GM19395 (cell line): ENCODE data around the gene ALMS1.
"Not testable (repeated sequence)": the region's sequence is repeated elsewhere in the genome, so short reads cannot be mapped to it uniquely, and the experiment has no call there.

ENCODE experiments used
- ATAC-seq: cut with Tn5 transposase; IDR thresholded peaks from one replicate; pipeline ENCODE4 v1.9.1; 2021; ENCODE audit warnings: mild to moderate bottlenecking, moderate library complexity; ENCODE audit not compliant: unreplicated experiment

The ALMS1 gene

DNA sequence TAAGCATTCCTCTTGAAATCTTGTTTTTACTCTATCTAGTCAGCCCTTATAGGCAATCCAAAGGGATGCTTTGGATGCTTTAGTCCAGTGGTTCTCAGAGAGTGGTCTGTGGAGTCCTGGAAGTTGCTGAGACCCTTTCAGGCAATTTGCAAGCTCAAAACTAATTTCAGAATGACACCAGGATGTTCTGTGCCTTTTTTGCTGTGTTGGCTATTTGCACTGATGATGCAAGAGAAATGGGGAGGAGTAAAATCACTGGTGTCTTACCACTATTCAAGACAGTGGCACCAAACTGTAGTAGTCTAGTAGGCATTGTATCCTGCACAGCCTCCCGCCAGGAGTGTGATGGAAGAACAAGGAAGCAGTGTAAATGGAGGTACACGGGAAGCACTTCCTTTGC lies 219.0 kb downstream of the ALMS1 start:
- ATAC-seq = not testable (repeated sequence)

DNA sequence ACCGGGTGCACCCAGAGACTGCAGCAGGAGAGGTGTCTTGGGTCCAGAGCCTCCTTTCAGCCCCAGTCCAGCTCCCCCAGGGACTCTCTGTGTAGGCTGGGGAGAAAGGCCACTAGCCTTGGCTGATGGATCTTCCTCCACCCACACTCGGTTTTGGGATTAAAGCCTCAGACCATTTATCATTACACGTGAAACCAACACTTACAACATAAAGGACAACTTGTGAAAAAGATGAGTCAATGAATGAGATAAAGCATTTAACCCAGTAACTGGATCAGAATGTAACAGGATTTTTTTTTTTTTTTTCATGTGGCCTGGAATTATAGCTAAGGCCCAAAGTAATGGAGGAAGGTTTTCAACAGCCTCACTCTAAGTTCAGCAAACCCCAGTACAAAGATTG lies 224.5 kb downstream of the ALMS1 start:
- ATAC-seq = no peak

DNA sequence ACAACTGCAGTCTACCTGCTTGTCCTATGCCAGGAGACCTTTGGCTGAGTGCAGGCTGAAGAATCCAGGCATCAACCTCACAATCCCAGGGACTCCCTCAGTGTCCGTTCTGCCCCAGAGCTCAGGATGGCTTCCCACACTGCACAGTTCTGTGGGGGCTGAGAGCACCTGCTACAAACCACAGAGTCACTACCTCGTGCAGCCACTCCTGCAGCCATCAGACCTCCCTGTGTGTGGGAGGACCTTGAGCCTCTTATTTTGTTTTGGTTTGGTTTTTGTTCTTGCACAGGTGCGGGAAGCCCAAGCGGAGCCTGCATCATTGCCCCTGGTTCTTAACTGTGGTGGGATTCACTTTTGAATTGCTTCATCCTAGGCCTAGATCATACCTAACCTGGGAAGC lies 225.6 kb downstream of the ALMS1 start:
- no peak for ATAC-seq

DNA sequence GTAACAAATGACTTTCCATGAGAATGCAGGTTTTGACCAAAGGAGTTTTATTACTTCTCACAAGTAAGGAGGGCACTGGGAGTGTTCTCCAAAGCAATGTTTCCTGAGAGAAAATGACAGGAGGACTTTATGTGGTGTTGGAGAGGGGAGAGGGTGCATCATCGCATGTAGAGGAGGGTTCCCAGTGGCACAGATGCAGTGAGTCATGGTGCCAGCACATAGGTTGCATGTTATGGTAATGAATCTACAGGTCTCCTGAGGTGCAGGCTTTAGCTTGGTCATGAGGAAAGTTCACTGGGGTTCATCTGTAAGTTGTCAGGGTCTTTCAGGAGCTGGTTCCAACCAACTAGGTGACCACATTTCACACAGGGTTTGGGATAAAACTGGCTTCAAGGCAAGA lies 226.2 kb downstream of the ALMS1 start:
- ATAC-seq = no peak

DNA sequence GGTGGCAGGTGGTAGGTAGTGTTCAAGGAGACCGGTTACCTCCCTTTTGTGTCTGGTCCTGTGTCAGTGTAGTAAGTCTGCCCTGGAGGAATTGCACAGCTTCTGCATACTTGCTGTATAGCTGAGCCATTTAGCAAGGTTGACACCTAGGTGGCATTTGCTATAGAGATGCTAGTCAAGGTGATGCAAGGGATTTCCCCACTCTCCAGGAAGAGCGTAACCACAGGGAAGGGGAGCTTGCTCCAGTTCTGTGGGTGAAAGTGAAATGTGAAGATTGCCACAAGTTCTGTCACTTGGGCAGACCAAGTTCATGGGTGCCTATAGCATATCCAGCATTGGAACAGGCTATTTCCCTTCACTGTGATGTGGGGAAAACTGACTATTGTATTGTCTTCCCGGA lies 228.5 kb downstream of the ALMS1 start:
- no peak for ATAC-seq

DNA sequence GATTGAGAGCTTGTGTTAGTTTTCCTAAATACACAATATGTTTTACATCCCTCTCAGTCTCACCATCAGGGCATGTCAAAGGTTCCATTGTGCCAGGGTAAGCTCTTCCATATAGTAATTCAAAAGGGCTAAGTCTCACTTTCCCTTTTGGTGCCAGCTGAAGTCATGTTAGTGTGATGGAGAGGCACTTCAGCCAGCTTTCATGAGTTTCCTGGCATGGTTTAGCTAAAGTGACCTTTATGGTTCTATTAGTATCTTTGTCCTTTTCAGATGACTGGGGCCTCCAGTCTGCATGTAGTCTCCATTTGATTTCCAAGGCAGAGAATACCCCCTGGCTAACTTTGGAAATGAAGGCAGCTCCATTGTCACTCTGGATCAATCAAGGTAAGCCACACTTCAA lies 229.4 kb downstream of the ALMS1 start:
- ATAC-seq = no peak

DNA sequence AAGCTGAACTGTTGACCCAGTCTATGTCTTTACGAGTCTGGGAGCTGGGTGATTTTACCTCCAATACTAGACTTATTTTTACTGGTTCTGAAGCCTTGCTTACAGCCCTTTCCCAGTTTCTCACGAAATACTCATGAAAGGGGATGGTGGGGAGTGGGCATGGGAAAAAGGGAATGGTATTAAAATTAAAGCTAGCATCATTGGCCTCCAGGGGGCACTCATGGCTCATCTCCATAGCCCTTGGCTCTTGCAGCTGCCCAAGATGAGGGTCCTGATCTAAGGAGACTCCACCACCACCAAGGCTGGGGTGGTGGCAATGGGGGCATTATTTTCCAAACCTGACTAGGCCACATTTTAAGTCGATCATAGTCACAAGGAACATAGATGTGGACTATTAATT lies 234.3 kb downstream of the ALMS1 start:
- ATAC-seq = not testable (repeated sequence)

DNA sequence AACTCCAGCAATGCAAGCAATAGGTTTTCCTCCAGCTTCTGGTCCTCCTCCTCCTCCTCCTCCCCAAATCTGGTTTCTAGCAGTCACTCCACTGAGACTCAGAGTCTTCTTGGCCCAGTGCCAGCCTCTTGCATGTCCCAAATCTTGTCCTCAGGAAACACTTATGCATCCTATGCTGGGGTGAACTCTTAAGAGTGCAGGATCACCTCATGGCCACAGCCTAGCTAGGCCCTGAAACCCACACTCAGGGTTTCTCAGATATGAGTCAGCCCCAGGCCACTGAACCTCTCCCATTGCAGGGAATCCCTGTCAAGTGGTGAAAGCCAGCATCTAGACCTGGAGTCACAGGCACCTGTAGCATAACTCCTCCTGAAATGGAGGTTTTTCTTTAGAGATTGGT lies 238.4 kb downstream of the ALMS1 start:
- ATAC-seq = not testable (repeated sequence)

DNA sequence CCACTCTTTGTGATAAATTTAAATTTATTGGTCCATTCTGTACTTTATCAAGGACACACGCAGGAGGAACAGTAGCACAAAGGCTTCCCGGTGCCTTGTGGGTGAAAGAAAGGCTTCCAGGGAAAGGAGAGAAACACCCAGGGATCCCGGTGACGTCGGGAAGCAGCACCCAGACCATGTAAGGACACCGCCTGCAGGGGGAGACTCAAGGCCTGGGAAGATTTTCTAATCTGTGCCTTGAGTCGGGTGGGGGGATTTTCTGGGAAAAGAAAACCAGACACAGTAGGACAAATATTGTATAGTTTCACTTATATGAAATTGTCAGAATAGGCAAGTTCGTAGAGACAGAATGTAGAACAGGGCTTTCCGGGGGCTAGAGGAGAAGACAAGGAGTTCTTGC lies 239.0 kb downstream of the ALMS1 start:
- ATAC-seq = not testable (repeated sequence)

DNA sequence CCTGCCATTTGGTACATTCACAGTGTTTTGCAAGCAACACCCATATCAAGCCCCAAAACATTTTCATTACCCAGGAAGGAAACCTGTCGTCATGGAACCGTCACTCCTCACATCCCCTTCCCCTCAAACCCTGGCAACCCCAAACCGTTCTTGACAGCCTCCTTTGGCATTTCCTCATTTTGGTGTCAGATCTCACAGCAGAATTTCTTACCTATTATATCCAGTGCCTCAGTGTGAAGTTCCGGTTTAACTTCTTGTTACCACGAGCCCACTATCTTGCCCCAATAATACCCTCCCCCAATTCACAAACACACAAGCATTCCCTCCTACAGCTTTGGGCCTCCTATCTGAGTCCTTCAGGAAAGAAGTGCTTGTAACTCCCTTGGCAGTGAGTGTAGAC lies 240.6 kb downstream of the ALMS1 start:
- not testable (repeated sequence) for ATAC-seq

DNA sequence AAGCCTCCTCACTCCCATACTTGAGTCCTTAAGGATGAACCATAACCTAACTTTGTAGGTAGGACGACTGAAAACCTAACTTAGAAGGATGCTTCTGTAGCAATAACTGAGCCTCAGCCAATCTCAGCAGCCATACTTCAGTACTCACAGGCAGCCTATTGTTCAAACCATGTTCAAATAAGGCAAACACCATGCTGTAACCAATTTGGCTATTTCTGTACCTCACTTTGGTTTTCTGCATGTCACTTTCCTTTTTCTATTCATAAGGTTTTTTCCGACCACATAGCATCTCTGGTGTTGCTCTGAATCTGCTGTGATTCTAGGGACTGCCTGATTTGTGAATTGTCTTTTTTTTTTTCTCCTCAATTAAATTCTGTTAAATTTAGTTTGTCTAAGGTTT lies 242.9 kb downstream of the ALMS1 start:
- peak; percentile 69 for ATAC-seq

DNA sequence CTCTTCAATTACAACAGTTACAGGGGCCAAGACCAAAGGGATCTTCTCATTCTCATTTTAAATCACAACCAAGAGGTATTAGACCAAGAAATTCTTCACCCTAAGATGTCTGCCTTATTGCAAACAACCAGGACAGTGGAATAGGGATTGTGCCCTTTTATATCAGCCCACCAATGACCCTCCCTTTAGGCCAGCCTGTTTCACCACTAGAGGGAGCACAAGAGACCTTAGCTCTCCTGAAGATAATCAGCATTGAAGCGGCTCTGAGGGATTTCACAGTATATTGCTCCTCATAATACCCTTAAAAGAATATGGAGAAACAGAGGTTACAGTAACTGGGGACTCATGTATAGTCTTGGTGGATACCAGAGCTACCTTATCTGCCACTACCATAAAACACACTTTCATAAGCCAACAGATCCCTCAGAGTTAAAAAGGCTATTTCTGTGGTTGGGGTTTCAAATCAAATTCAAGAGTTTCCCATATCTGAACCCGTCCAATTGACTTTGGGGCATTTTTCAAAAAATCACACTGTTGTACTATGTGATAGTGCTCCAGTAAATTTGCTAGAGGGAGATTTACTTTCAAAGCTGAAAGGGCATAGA lies 245.1 kb downstream of the ALMS1 start:
- ATAC-seq = not testable (repeated sequence)

DNA sequence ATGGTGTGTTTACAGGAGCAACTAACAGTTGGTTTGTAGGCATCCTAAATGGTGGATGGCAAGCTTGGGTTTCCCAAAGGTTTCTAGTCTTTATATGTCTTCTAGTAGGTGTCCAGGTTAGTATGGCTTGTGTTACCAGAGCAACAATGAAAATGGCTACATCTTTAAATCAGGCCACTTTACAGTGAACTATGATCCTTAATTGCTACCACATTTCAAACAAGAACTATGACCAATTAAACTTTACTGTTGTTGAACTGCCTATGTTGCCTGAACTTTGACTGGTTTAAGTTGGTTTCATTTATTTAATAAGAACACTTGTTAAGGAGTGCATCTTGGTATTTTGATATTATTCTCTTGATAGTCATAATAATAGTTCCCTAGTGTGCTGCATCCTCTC lies 251.3 kb downstream of the ALMS1 start:
- ATAC-seq = not testable (repeated sequence)

DNA sequence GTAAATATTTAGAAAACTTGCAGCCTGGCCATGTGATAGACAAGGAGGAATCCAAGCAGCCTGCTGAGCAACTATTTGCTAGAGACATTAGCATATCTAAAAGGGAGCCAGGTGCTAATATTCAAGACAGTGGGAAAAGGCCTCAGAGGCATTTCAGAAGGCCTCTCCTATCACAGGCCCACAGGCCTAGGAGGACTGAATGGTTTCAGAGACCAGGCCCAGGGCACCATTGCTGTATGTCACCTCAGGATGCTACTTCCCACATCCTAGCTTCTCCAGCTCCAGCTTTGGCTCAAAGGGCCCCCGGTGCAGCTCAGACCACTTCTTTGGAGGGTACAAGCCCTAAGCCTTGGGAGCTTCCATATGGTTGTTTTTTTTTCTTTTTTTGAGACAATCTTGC lies 252.8 kb downstream of the ALMS1 start:
- ATAC-seq = no peak

DNA sequence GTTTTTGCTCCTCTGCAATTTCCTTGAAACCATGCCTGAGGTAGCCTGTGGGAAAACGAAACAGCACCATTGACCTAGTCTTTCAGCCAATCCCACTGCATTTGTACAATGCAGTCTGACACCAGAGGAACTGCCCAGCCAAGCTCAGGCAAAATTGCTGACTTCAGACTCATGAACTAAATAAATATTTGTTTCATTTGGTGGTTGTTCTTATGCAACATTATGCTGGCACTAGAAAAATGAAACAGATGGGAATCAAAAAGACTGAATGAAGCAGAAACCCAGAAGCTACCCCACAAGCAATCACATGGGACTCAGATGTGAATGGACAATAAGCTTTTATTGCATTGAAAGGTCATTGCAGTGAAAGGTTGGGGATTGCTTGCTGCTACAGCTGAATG lies 254.9 kb downstream of the ALMS1 start:
- ATAC-seq = no peak

DNA sequence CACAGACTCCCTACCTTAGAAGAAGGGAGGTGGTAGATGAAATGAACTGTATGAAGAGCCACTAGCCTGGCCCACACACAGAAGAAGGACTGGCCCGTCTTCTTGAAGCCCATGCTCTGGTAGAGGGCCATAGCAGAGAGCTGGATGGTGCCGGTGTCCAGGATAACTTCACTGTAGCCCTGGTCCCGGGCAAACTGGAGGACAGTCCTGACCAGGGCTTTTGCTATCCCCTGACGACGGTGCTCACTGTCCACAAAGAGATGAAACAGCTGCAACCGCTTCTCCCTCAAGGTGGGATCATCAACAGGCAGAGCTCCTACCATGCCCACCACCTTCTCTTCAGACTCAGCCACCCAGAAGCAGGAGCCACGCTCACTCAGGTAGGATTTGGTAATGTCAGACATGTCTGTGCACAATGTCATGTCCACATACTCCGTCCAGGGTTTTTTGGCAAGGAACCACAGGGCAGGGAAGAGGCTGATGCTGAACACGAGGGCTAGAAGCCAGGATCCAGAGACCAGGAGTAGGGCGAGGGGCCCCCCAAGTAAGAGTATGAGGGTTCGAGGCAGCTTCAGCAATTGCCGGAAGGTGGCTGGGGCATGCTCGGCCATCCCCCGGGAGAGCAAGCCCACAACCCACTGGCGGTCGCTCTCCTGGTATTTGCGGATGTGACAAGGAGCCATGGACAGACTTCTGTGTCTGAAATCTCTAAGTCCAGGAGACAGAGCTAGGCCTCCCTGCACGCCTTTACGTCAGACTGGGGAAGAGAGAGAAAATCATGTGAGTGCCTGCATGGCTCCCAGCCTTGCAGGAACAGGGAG lies 255.5 kb downstream of the ALMS1 start:
- no peak for ATAC-seq

DNA sequence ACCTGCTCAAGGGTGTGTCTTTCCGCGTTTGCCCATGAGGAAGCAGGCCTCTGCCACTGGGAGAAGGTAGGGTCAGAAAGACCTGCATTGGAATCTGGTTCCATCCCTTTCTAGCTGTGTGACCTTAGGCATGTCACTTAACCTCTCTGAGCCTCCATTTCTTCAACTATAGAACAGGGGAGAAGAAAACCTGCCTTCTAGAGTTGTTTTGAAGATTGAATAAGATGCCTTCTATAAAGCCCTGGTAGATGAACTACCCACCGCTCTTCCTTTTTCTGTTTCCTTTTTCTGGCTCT lies 256.1 kb downstream of the ALMS1 start:
- ATAC-seq = no peak

DNA sequence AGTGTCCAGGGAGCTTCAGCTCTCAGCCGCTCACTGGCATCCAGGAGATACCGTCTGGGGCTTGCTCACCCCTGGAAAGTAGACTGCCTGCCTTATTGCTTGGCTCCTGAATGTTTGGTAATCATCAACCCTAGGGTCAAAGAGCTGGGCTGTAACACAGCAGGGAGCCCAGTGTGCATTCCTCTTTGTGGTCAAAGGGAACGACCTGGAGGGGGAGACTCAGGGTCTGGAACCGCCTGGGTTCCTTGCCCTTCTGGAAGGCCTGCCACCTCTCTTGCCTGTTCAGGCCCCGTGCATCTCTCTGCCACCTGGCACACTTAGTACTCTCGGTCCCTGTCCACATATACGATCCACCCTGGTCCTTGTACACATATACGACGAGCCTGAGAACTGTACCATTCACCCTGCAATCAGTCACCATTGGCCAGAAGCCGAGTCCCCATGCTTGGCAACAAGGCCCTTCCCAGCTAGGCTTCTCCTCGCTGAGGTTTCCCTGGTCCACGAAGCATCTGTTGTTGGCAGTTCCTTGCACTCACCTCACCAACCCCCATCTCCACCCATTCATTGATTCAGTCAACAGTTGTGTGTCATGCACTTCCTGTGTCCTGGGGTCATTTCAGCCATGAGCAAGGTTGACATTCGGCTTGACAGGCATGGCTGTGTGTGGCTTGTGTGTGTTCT lies 256.8 kb downstream of the ALMS1 start, which contains the start of gene NAT8:
Gene NAT8 (minus strand): TSS at position 85 of the 681 bp plus-strand sequence. CDS start 794 bp downstream, outside the sequence.
- no peak for ATAC-seq

DNA sequence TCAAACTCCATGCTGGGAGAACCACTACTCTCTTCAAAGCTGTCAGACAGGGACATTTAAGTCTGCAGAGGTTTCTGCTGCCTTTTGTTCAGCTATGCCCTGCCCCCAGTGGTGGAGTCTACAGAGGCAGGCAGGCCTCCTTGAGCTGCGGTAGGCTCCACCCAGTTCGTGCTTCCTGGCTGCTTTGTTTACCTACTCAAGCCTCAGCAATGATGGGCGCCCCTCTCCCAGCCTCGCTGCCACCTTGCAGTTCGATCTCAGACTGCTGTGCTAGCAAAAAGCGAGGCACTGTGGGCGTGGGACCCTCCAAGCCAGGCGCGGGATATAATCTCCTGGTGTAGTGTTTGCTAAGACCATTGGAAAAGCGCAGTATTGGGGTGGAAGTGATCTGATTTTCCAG lies 262.1 kb downstream of the ALMS1 start:
- not testable (repeated sequence) for ATAC-seq

DNA sequence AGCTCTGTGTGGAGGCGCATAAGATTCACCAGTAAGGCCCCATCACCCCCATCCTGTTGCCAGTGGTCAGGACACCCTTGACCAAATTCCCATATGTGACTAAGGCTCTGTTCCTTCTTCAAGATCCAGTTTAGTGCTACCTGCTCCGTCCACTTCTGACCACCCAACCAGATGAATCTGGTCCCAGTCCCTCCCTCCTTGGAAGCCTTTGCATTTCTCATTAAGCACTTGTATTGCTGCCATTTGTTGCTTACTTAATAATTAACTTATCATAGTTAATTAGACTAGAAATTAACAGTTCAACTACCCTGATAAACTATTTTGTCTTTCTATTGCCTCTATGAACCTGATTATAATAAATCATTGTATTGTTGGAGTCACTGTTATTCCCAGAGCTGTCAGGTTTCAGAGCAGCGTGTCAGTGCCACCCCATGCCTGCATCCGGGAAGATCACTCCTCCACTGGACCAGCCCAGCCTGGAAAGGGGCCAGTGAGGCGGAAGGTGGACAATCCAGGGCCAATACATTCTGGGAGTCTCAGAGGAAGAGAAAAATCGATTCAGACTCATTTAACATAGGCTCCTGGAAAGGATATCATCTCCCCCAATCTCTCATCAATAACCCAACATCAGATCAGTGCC lies 266.1 kb downstream of the ALMS1 start:
- no peak for ATAC-seq

DNA sequence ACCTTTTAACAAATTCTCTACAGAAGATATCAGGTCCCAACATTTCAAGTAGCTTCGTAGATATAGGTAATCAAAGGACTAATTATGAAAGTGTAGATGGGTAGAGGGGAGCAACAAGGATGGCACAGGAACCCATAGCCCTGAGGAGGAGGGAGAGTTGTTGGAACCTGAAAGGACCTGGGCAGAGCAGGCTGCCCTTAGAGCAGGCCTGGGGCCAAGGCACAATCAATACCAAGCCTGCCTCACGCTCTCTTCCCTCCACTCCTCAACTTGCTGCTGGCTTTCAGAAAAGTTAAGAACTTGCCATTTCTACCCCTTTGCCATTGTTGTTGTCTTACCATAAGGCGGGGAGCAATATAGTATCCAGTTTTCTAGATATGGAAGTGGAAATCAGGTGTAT lies 266.7 kb downstream of the ALMS1 start:
- ATAC-seq = no peak

DNA sequence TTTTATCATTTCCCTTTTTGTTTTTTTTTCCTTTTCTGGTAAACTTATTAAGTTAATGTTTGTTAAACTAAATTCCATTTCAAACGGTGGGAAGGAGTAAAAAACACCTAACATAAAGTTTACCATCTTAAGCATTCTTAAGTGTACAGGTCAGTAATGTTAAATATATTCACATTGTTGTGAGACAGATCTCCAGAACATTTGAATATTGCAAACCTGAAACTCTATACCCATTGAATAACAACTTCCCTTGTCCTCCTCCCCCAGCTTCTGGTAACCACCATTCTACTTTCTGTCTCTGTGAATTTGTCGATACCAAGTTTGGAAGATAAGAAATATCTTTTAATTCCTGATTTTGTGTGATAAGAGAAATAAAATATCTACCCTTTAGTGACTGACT lies 268.5 kb downstream of the ALMS1 start:
- no peak for ATAC-seq
